VCaP (cell line): ENCODE results near the gene KRT24.

Experiments
- H3K27ac ChIP-seq: fragments of 450-650 bp; 2 replicates; pipeline ENCODE4 v1.5.1; 2017
- CTCF ChIP-seq: fragments of 450-650 bp; conservative IDR thresholded peaks from 2 replicates; pipeline ENCODE4 v1.5.1; 2017; ENCODE audit warnings: mild to moderate bottlenecking, moderate library complexity

KRT24 gene

GRCh38 chr17:40659911-40660310 lies 43.6 kb downstream of the KRT24 start:
- TF ChIP-seq CTCF, result no peak
- H3K27ac ChIP-seq, result no peak overlapping the region

GRCh38 chr17:40658396-40658795 lies 45.2 kb downstream of the KRT24 start:
- no peak overlapping the region for H3K27ac ChIP-seq
- no peak for TF ChIP-seq CTCF

- no peak for TF ChIP-seq CTCF
- H3K27ac ChIP-seq, result no peak overlapping the region
Observed at GRCh38 chr17:40651939-40652338, 51.6 kb downstream of the KRT24 start.

- H3K27ac ChIP-seq, result peak overlapping the region; percentile 98
- TF ChIP-seq CTCF, result no peak
Observed at GRCh38 chr17:40648384-40648968, 55.1 kb downstream of the KRT24 start.
